OCI-LY7 (cell line): ENCODE results near the gene TRIM10.

ENCODE experiments used
- CTCF ChIP-seq: fragments of 200-600 bp; sonication (generic); conservative IDR thresholded peaks from 2 replicates; pipeline ENCODE4 v1.5.1; 2014; ENCODE audit warnings: mild to moderate bottlenecking, antibody characterized with exemption, low read length, moderate library complexity, mixed read lengths
- EZH2phosphoT487 ChIP-seq: fragments of 200-600 bp; sonication (generic); IDR thresholded peaks from 2 replicates; pipeline ENCODE4 v1.6.1; 2018; ENCODE audit warnings: low read depth, borderline replicate concordance, mild to moderate bottlenecking, mixed run types, antibody characterized with exemption, low read length, moderate library complexity, mixed read lengths

- TF ChIP-seq CTCF (no peak), EZH2phosphoT487 (no peak)
Measured at GRCh38 chr6:30164714-30165113, 3.7 kb upstream of the TRIM10 start.
